Measurements from ENCODE around the gene BTBD2. TPM values are rescaled to one million over a fixed set of nuclear protein-coding genes. Genes with fewer than 3 reads are reported as not detected.

Gene BTBD2
- total RNA-seq, 1 donor from 2014 or later: 61.7 TPM

GRCh38 chr19:1986357-1987162 lies 29.0 kb downstream of the BTBD2 start:
- no peak for DNase-seq (ENCODE audit: low read depth, low spot score)

GRCh38 chr19:1985588-1986356 lies 29.7 kb downstream of the BTBD2 start:
- DNase-seq (ENCODE audit: low read depth, low spot score): no peak

GRCh38 chr19:1984357-1984756 lies 31.2 kb downstream of the BTBD2 start:
- DNase-seq (ENCODE audit: low read depth, low spot score): no peak

GRCh38 chr19:1981253-1981652 lies 34.3 kb downstream of the BTBD2 start:
- DNase-seq (ENCODE audit: low read depth, low spot score): no peak

GRCh38 chr19:1980809-1981181 lies 34.7 kb downstream of the BTBD2 start:
- DNase-seq (ENCODE audit: low read depth, low spot score): no peak

- no peak for DNase-seq (ENCODE audit: low read depth, low spot score)
Measured at GRCh38 chr19:1980091-1980808, 35.3 kb downstream of the BTBD2 start.

GRCh38 chr19:1979642-1980041 lies 35.9 kb downstream of the BTBD2 start:
- DNase-seq (ENCODE audit: low read depth, low spot score): no peak

- no peak for DNase-seq (ENCODE audit: low read depth, low spot score)
Measured at GRCh38 chr19:1979017-1979416, 36.5 kb downstream of the BTBD2 start.

GRCh38 chr19:1978346-1978894 lies 37.1 kb downstream of the BTBD2 start:
- no peak for DNase-seq (ENCODE audit: low read depth, low spot score)

- DNase-seq (ENCODE audit: low read depth, low spot score): no peak
Measured at GRCh38 chr19:1977120-1977519, 38.4 kb downstream of the BTBD2 start.

- DNase-seq (ENCODE audit: low read depth, low spot score): no peak
Measured at GRCh38 chr19:1975162-1975480, 40.4 kb downstream of the BTBD2 start.

- no peak for DNase-seq (ENCODE audit: low read depth, low spot score)
Measured at GRCh38 chr19:1974381-1975161, 40.9 kb downstream of the BTBD2 start.

- DNase-seq (ENCODE audit: low read depth, low spot score): no peak
Measured at GRCh38 chr19:1970806-1971502, 44.6 kb downstream of the BTBD2 start.

GRCh38 chr19:1970003-1970805 lies 45.3 kb downstream of the BTBD2 start:
- DNase-seq (ENCODE audit: low read depth, low spot score): no peak

GRCh38 chr19:1969176-1970002 lies 46.1 kb downstream of the BTBD2 start:
- DNase-seq (ENCODE audit: low read depth, low spot score): no peak

- no peak for DNase-seq (ENCODE audit: low read depth, low spot score)
Measured at GRCh38 chr19:1968279-1969175, 47.0 kb downstream of the BTBD2 start.

- DNase-seq (ENCODE audit: low read depth, low spot score): no peak
Measured at GRCh38 chr19:1967087-1967608, 48.4 kb downstream of the BTBD2 start.

GRCh38 chr19:1962674-1963073 lies 52.8 kb downstream of the BTBD2 start:
- no peak for DNase-seq (ENCODE audit: low read depth, low spot score)

Measured in pulmonary artery endothelial cell (primary cell).